ENCODE measurements around the gene IQCE.

GRCh38 chr7:2594599-2594998, 35.8 kb downstream of the IQCE start:
- TF ChIP-seq EZH2 (IDR thresholded peaks at IDR 0.05; ENCODE audit: insufficient read depth, poor library complexity, severe bottlenecking), result no peak
- no peak for TF ChIP-seq EZH2phosphoT487 (IDR thresholded peaks at IDR 0.05; ENCODE audit: insufficient read depth, low read depth)

Measured in GM23248 (cell line).